HCT116 (cell line): ENCODE results near the gene PGBD5.

Source experiments
- CEBPB ChIP-seq: IDR thresholded peaks from 2 replicates; pipeline ENCODE4 v1.6.1; 2012; ENCODE audit warnings: low read depth
- EGR1 ChIP-seq: IDR thresholded peaks from 2 replicates; pipeline ENCODE4 v1.6.1; 2012; ENCODE audit warnings: low read depth
- EZH2 ChIP-seq: fragments of 200-600 bp; sonication (generic); IDR thresholded peaks from 2 replicates; pipeline ENCODE4 v1.6.1; 2017; ENCODE audit warnings: antibody characterized with exemption, mixed run types
- POLR2A ChIP-seq: IDR thresholded peaks from 2 replicates; pipeline ENCODE4 v1.7.0; 2011; ENCODE audit warnings: borderline replicate concordance; ENCODE audit not compliant: insufficient read depth, insufficient read length; ENCODE audit errors: extremely low read depth
- POLR2AphosphoS5 ChIP-seq: IDR thresholded peaks from 2 replicates; pipeline ENCODE4 v1.6.1; 2011; ENCODE audit warnings: mild to moderate bottlenecking, low read depth, low read length, moderate library complexity
- RAD21 ChIP-seq: IDR thresholded peaks from 2 replicates; pipeline ENCODE4 v1.6.1; 2012; ENCODE audit warnings: low read depth, mild to moderate bottlenecking
- TF ChIP-seq, protein P1 (sequence below), 3 experiments: fragments of 200-600 bp in 1 of 3; sonication (generic) in 1 of 3; IDR thresholded peaks in 2 of 3; conservative IDR thresholded peaks in 1 of 3; 2 replicates each; pipeline ENCODE4 v1.5.1; 2012 to 2017; ENCODE audit warnings: low read depth in 2 of 3, low read length in 2 of 3, antibody characterized with exemption in 1 of 3, borderline replicate concordance in 1 of 3, control low read depth in 1 of 3, mild to moderate bottlenecking in 1 of 3, mixed read lengths in 1 of 3, mixed run types in 1 of 3, moderate library complexity in 1 of 3; ENCODE audit not compliant: insufficient read depth in 1 of 3
- TF ChIP-seq, protein P2 (sequence below): IDR thresholded peaks from 2 replicates; pipeline ENCODE4 v1.6.1; 2012

DNA sequence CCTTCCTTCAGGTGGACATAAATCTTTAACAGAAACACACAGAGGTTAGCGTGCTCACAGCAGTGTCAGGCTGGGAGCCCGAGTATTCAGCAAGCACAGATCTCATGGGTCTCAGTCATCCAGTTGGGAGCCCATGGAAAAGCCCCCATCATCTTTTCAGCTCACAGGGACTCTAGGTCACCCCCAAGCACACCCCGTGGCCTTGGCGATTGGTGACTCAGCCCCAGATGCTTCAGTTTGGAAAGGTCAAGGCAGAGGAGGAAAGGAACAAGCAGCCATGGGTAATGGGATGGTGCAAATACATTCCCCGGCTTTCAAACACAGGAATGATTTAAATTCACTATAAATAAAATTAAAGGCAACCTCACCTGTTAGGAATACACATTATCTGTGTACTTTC lies 88.9 kb downstream of the PGBD5 start:
- TF ChIP-seq CEBPB (no peak), EGR1 (no peak), POLR2AphosphoS5 (no peak), RAD21 (no peak), POLR2A (no peak), EZH2 (no peak)
- TF ChIP-seq, protein P1, sequence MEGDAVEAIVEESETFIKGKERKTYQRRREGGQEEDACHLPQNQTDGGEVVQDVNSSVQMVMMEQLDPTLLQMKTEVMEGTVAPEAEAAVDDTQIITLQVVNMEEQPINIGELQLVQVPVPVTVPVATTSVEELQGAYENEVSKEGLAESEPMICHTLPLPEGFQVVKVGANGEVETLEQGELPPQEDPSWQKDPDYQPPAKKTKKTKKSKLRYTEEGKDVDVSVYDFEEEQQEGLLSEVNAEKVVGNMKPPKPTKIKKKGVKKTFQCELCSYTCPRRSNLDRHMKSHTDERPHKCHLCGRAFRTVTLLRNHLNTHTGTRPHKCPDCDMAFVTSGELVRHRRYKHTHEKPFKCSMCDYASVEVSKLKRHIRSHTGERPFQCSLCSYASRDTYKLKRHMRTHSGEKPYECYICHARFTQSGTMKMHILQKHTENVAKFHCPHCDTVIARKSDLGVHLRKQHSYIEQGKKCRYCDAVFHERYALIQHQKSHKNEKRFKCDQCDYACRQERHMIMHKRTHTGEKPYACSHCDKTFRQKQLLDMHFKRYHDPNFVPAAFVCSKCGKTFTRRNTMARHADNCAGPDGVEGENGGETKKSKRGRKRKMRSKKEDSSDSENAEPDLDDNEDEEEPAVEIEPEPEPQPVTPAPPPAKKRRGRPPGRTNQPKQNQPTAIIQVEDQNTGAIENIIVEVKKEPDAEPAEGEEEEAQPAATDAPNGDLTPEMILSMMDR (IDR thresholded peaks at IDR 0.05 in 2 of 3, conservative IDR thresholded peaks at IDR 0.05 in 1 of 3; ENCODE audit: borderline replicate concordance in 1 of 3, insufficient read depth in 1 of 3, low read depth in 2 of 3, low read length in 2 of 3), result no peak
- TF ChIP-seq, protein P2, sequence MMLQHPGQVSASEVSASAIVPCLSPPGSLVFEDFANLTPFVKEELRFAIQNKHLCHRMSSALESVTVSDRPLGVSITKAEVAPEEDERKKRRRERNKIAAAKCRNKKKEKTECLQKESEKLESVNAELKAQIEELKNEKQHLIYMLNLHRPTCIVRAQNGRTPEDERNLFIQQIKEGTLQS, result no peak
